A673 (cell line): Measurements from ENCODE around the gene ENTPD8. TPM values are rescaled to one million over a fixed set of nuclear protein-coding genes. Genes with fewer than 3 reads are reported as not detected.

Experiments
- BruUV-seq: library from RNA; stranded (reverse); fragments of 400-500 nt; replicated peaks from 2 replicates; lab custom pipeline; 2021; lab: Mats Ljungman, UMichigan
- CTCF ChIA-PET: fragments of 300-600 bp; sonication (Branson Sonifier 250); formaldehyde crosslinking; loops from one replicate; lab custom pipeline; 2022; ENCODE audit warnings: antibody characterized with exemption; lab: Charles Lee
- POLR2A ChIA-PET: fragments of 300-600 bp; sonication (Branson Sonifier 250); formaldehyde crosslinking; loops from one replicate; lab custom pipeline; 2022; ENCODE audit warnings: antibody characterized with exemption; ENCODE audit not compliant: low non-redundant PET; lab: Charles Lee
- DNase-seq: peaks from one replicate; pipeline ENCODE4 v3.0.0-alpha.2; 2015; ENCODE audit warnings: low spot score
- H3K27ac ChIP-seq: fragments of 200-600 bp; sonication (generic); 2 replicates; pipeline ENCODE4 v1.5.1; 2016; ENCODE audit warnings: mixed run types, low read depth, mild to moderate bottlenecking, mixed read lengths, antibody characterized with exemption, low read length; ENCODE audit not compliant: poor library complexity, severe bottlenecking
- H3K27me3 ChIP-seq: fragments of 200-600 bp; sonication (generic); replicated peaks from 2 replicates; pipeline ENCODE4 v1.6.1; 2017; ENCODE audit warnings: mixed run types, low read depth, mild to moderate bottlenecking, mixed read lengths, antibody characterized with exemption, low read length; ENCODE audit not compliant: insufficient read depth, poor library complexity
- H3K36me3 ChIP-seq: fragments of 200-600 bp; sonication (generic); 2 replicates; pipeline ENCODE4 v1.6.1; 2016; ENCODE audit warnings: mixed run types, mild to moderate bottlenecking, mixed read lengths, antibody characterized with exemption, low read length; ENCODE audit not compliant: insufficient read depth, poor library complexity, severe bottlenecking
- H3K4me1 ChIP-seq: fragments of 200-600 bp; sonication (generic); 2 replicates; pipeline ENCODE4 v1.6.1; 2017; ENCODE audit warnings: mixed run types, mild to moderate bottlenecking, mixed read lengths, antibody characterized with exemption, low read length; ENCODE audit not compliant: insufficient read depth, poor library complexity, severe bottlenecking
- H3K4me3 ChIP-seq: fragments of 200-600 bp; sonication (generic); 2 replicates; pipeline ENCODE4 v1.5.1; 2016; ENCODE audit warnings: low read depth, mixed run types, mild to moderate bottlenecking, mixed read lengths, low read length; ENCODE audit not compliant: poor library complexity, severe bottlenecking
- H3K9me3 ChIP-seq: fragments of 200-600 bp; sonication (generic); 2 replicates; pipeline ENCODE4 v1.6.1; 2016; ENCODE audit warnings: mixed run types, low read depth, mild to moderate bottlenecking, mixed read lengths, antibody characterized with exemption, low read length; ENCODE audit not compliant: poor library complexity, severe bottlenecking
- CTCF ChIP-seq: fragments of 300-800, 200-600 bp; sonication (generic); conservative IDR thresholded peaks from 2 replicates; pipeline ENCODE4 v1.5.1; 2017; ENCODE audit warnings: low read depth, mild to moderate bottlenecking, antibody characterized with exemption, low read length, moderate library complexity, mixed read lengths
- EZH2 ChIP-seq: fragments of 200-600 bp; sonication (generic); IDR thresholded peaks from 2 replicates; pipeline ENCODE4 v1.6.1; 2017; ENCODE audit warnings: borderline replicate concordance, low read depth, mild to moderate bottlenecking, mixed read lengths, antibody characterized with exemption, low read length; ENCODE audit not compliant: poor library complexity, severe bottlenecking
- intact Hi-C: fragments of 100-400 bp; cut with micrococcal nuclease; formaldehyde crosslinking; loops from one replicate; pipeline ENCODE4 v1.10.0; 2022; ENCODE audit not compliant: unreplicated experiment
- total RNA-seq: library from RNA; stranded (reverse); gene quantifications from 2 replicates; pipeline ENCODE4 v1.2.3, GENCODE V29; 2021

ENTPD8 gene
- total RNA-seq, 1 experiment from 2014 or later, result not detected

- no TSS peak for BruUV-seq
- intact Hi-C loops, result loop anchor here (2.0 kb wide), 1 partner anchor 149 kb away; no protein-coding TSS in a partner anchor
- no peak for TF ChIP-seq CTCF
- no peak for TF ChIP-seq EZH2
- Histone ChIP-seq H3K4me3 (no peak overlapping the region), H3K27ac (no peak overlapping the region), H3K36me3 (peaks cover 4% of the 10 kb centered on the region), H3K9me3 (no peaks in the 10 kb centered on the region), H3K4me1 (peaks cover 6% of the 10 kb centered on the region), H3K27me3 (no peaks in the 10 kb centered on the region)
- ChIA-PET POLR2A (no interaction called here), CTCF (interaction anchor here (0.7 to 1.9 kb wide), 3 partner anchors 22 to 1408 kb away, joined by 3 to 7 read pairs (median 5); partner anchors contain the start of gene EXD3)
- no peak for DNase-seq
Observed at GRCh38 chr9:137444106-137444790, 3.1 kb upstream of the ENTPD8 start.

DNA sequence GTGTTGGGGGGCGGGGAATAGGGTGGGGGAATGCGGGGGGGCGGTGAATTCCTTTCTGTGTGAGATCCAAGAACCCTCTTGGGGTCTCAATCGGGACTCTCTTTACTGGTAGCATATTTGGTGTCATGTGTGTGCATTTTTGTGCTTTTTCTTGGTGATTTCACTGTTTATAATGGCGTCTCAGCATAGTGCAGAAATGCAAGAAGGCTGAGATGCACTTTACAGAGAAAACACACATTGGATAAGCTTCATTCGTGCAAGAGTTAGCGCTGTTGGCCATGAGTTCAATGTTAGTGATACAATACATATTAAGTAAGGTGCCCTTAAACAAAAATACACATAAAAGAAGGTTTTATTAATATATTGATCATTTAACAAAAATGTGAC, 771 bp upstream of the ENTPD8 start:
- intact Hi-C loops, result no loop called here

DNA sequence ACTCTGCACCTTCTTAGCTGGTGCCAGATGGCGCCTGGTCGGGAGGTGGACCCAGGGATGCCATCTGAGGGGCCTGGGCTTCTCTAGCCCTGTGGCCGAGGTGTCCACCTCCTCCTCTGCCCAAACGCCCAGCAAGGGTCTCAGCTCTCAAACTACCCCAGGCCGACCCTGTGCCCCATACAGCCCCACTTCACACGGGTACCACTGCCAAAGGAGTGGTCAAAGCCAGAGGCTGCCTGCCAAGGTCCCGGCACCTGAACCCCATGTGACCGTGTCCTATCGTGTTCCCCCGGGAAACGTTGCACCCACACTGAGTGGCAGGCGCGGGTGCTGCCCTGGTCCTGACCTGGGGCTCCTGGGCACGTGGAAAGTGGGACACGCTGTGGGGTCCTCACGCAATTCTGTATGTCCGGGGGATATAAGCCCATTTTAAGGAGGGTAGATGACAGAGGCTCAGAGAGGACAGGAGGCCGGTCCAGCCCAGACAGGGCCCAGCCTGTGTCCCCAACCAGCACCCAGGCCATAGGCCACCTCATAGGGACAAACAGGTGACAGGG, 1.9 kb downstream of the ENTPD8 start:
- POLR2A ChIA-PET, result no interaction called here

More for the DNA sequence above, 771 bp upstream of the ENTPD8 start:
- CTCF ChIA-PET, result no interaction called here
- Histone ChIP-seq H3K4me3 (no peak overlapping the region), H3K4me1 (peaks cover 6% of the 10 kb centered on the region), H3K9me3 (no peaks in the 10 kb centered on the region), H3K36me3 (no peaks in the 10 kb centered on the region), H3K27ac (no peak overlapping the region), H3K27me3 (no peaks in the 10 kb centered on the region)
- no TSS peak for BruUV-seq
- TF ChIP-seq CTCF (no peak), EZH2 (no peak)
- POLR2A ChIA-PET, result no interaction called here
- DNase-seq, result no peak

More for the DNA sequence above, 1.9 kb downstream of the ENTPD8 start:
- Histone ChIP-seq H3K27ac (no peak overlapping the region), H3K9me3 (no peaks in the 10 kb centered on the region), H3K36me3 (no peaks in the 10 kb centered on the region), H3K4me1 (no peaks in the 10 kb centered on the region), H3K27me3 (no peaks in the 10 kb centered on the region), H3K4me3 (no peak overlapping the region)
- CTCF ChIA-PET, result no interaction called here
- BruUV-seq, result no TSS peak
- TF ChIP-seq CTCF, result no peak
- no peak for TF ChIP-seq EZH2
- intact Hi-C loops, result no loop called here
- no peak for DNase-seq
